Measurements from ENCODE around the gene ZNF407.

The ZNF407 gene

GRCh38 chr18:74861154-74861553 lies 263.5 kb downstream of the ZNF407 start:
- Histone ChIP-seq H3K9ac (ENCODE audit: low read depth, low read length) (no peak overlapping the region), H3K4me1 (ENCODE audit: insufficient read depth, low read length) (no peaks in the 10 kb centered on the region), H3K36me3 (ENCODE audit: insufficient read depth, low read length) (no peaks in the 10 kb centered on the region), H3K9me3 (ENCODE audit: control insufficient read depth, insufficient read depth, low read length) (no peaks in the 10 kb centered on the region)

GRCh38 chr18:74862094-74862493 lies 264.4 kb downstream of the ZNF407 start:
- H3K9ac ChIP-seq (ENCODE audit: low read depth, low read length): no peak overlapping the region
- H3K4me1 ChIP-seq (ENCODE audit: insufficient read depth, low read length): no peaks in the 10 kb centered on the region
- no peaks in the 10 kb centered on the region for H3K36me3 ChIP-seq (ENCODE audit: insufficient read depth, low read length)
- no peaks in the 10 kb centered on the region for H3K9me3 ChIP-seq (ENCODE audit: control insufficient read depth, insufficient read depth, low read length)

- no peaks in the 10 kb centered on the region for H3K9me3 ChIP-seq (ENCODE audit: control insufficient read depth, insufficient read depth, low read length)
- H3K4me1 ChIP-seq (ENCODE audit: insufficient read depth, low read length): no peaks in the 10 kb centered on the region; the same call in none of the 2 replicates
- no peaks in the 10 kb centered on the region for H3K36me3 ChIP-seq (ENCODE audit: insufficient read depth, low read length)
- no peak overlapping the region for H3K9ac ChIP-seq (ENCODE audit: low read depth, low read length)
Measured at GRCh38 chr18:74866577-74866976, 268.9 kb downstream of the ZNF407 start.

GRCh38 chr18:74868461-74868860 lies 270.8 kb downstream of the ZNF407 start:
- Histone ChIP-seq H3K9me3 (ENCODE audit: control insufficient read depth, insufficient read depth, low read length) (no peaks in the 10 kb centered on the region), H3K9ac (ENCODE audit: low read depth, low read length) (no peak overlapping the region), H3K4me1 (ENCODE audit: insufficient read depth, low read length) (peaks cover under 1% of the 10 kb centered on the region), H3K36me3 (ENCODE audit: insufficient read depth, low read length) (no peaks in the 10 kb centered on the region)

GRCh38 chr18:74869904-74870863 lies 272.5 kb downstream of the ZNF407 start:
- peaks cover 7% of the 10 kb centered on the region for H3K4me1 ChIP-seq (ENCODE audit: insufficient read depth, low read length)
- H3K9me3 ChIP-seq (ENCODE audit: control insufficient read depth, insufficient read depth, low read length): no peaks in the 10 kb centered on the region
- no peak overlapping the region for H3K9ac ChIP-seq (ENCODE audit: low read depth, low read length)
- no peaks in the 10 kb centered on the region for H3K36me3 ChIP-seq (ENCODE audit: insufficient read depth, low read length)

- H3K9me3 ChIP-seq (ENCODE audit: control insufficient read depth, insufficient read depth, low read length): no peaks in the 10 kb centered on the region
- no peaks in the 10 kb centered on the region for H3K36me3 ChIP-seq (ENCODE audit: insufficient read depth, low read length)
- no peak overlapping the region for H3K9ac ChIP-seq (ENCODE audit: low read depth, low read length)
- H3K4me1 ChIP-seq (ENCODE audit: insufficient read depth, low read length): peaks cover 7% of the 10 kb centered on the region
Measured at GRCh38 chr18:74870950-74871349, 273.3 kb downstream of the ZNF407 start.

- H3K9me3 ChIP-seq (ENCODE audit: control insufficient read depth, insufficient read depth, low read length): no peaks in the 10 kb centered on the region
- no peaks in the 10 kb centered on the region for H3K36me3 ChIP-seq (ENCODE audit: insufficient read depth, low read length)
- no peak overlapping the region for H3K9ac ChIP-seq (ENCODE audit: low read depth, low read length)
- peaks cover 7% of the 10 kb centered on the region for H3K4me1 ChIP-seq (ENCODE audit: insufficient read depth, low read length)
Measured at GRCh38 chr18:74873629-74874028, 276.0 kb downstream of the ZNF407 start.

GRCh38 chr18:74874351-74874750 lies 276.7 kb downstream of the ZNF407 start:
- Histone ChIP-seq H3K9me3 (ENCODE audit: control insufficient read depth, insufficient read depth, low read length) (no peaks in the 10 kb centered on the region), H3K36me3 (ENCODE audit: insufficient read depth, low read length) (no peaks in the 10 kb centered on the region), H3K9ac (ENCODE audit: low read depth, low read length) (no peak overlapping the region), H3K4me1 (ENCODE audit: insufficient read depth, low read length) (peaks cover 7% of the 10 kb centered on the region)

- Histone ChIP-seq H3K9me3 (ENCODE audit: control insufficient read depth, insufficient read depth, low read length) (no peaks in the 10 kb centered on the region), H3K9ac (ENCODE audit: low read depth, low read length) (no peak overlapping the region), H3K4me1 (ENCODE audit: insufficient read depth, low read length) (peaks cover 7% of the 10 kb centered on the region; the same call in 1 of the 2 replicates), H3K36me3 (ENCODE audit: insufficient read depth, low read length) (no peaks in the 10 kb centered on the region)
Measured at GRCh38 chr18:74876630-74877243, 279.1 kb downstream of the ZNF407 start.

- Histone ChIP-seq H3K9ac (ENCODE audit: low read depth, low read length) (no peak overlapping the region), H3K4me1 (ENCODE audit: insufficient read depth, low read length) (peaks cover 7% of the 10 kb centered on the region; the same call in 1 of the 2 replicates), H3K36me3 (ENCODE audit: insufficient read depth, low read length) (no peaks in the 10 kb centered on the region), H3K9me3 (ENCODE audit: control insufficient read depth, insufficient read depth, low read length) (no peaks in the 10 kb centered on the region)
Measured at GRCh38 chr18:74878267-74878666, 280.6 kb downstream of the ZNF407 start.

GRCh38 chr18:74880706-74881278 lies 283.1 kb downstream of the ZNF407 start:
- no peaks in the 10 kb centered on the region for H3K36me3 ChIP-seq (ENCODE audit: insufficient read depth, low read length)
- no peaks in the 10 kb centered on the region for H3K4me1 ChIP-seq (ENCODE audit: insufficient read depth, low read length)
- no peak overlapping the region for H3K9ac ChIP-seq (ENCODE audit: low read depth, low read length)
- no peaks in the 10 kb centered on the region for H3K9me3 ChIP-seq (ENCODE audit: control insufficient read depth, insufficient read depth, low read length)

- Histone ChIP-seq H3K9me3 (ENCODE audit: control insufficient read depth, insufficient read depth, low read length) (no peaks in the 10 kb centered on the region), H3K9ac (ENCODE audit: low read depth, low read length) (no peak overlapping the region), H3K36me3 (ENCODE audit: insufficient read depth, low read length) (no peaks in the 10 kb centered on the region), H3K4me1 (ENCODE audit: insufficient read depth, low read length) (no peaks in the 10 kb centered on the region)
Measured at GRCh38 chr18:74892066-74892627, 294.5 kb downstream of the ZNF407 start.

GRCh38 chr18:74895686-74896085 lies 298.0 kb downstream of the ZNF407 start:
- peaks cover 5% of the 10 kb centered on the region for H3K4me1 ChIP-seq (ENCODE audit: insufficient read depth, low read length)
- H3K9me3 ChIP-seq (ENCODE audit: control insufficient read depth, insufficient read depth, low read length): no peaks in the 10 kb centered on the region
- H3K9ac ChIP-seq (ENCODE audit: low read depth, low read length): no peak overlapping the region
- H3K36me3 ChIP-seq (ENCODE audit: insufficient read depth, low read length): no peaks in the 10 kb centered on the region

GRCh38 chr18:74896390-74896991 lies 298.8 kb downstream of the ZNF407 start:
- Histone ChIP-seq H3K9me3 (ENCODE audit: control insufficient read depth, insufficient read depth, low read length) (no peaks in the 10 kb centered on the region), H3K36me3 (ENCODE audit: insufficient read depth, low read length) (no peaks in the 10 kb centered on the region), H3K9ac (ENCODE audit: low read depth, low read length) (no peak overlapping the region)

More at GRCh38 chr18:74896390-74896991, 298.8 kb downstream of the ZNF407 start:
- H3K4me1 ChIP-seq (ENCODE audit: insufficient read depth, low read length): peaks cover 5% of the 10 kb centered on the region
